HG03354 (cell line): ENCODE measurements around the gene ADAMTS6.

ENCODE experiments used
- ATAC-seq: cut with Tn5 transposase; IDR thresholded peaks from one replicate; pipeline ENCODE4 v1.9.1; 2021; ENCODE audit warnings: mild to moderate bottlenecking; ENCODE audit not compliant: unreplicated experiment, poor library complexity, severe bottlenecking

The ADAMTS6 gene

DNA sequence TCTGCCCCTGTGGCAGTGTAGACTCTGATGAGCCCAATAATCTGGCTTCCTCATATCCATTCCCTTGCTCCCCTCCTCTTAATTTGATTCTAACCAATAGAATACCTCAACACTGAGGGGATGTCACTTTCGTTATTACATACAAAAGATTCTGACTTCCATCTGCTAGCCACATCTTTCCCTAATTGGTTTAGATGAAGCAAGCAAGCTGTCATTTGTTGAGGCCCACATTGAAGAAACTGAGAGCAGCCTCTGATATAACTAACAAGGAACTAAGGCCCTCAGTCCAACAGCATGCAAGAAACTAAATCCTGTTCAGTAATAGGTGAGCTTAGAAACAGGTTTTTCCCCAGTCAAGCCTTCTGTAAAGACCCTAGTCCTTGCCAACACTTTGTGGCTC is 5.8 kb downstream of the ADAMTS6 start:
- no peak for ATAC-seq

DNA sequence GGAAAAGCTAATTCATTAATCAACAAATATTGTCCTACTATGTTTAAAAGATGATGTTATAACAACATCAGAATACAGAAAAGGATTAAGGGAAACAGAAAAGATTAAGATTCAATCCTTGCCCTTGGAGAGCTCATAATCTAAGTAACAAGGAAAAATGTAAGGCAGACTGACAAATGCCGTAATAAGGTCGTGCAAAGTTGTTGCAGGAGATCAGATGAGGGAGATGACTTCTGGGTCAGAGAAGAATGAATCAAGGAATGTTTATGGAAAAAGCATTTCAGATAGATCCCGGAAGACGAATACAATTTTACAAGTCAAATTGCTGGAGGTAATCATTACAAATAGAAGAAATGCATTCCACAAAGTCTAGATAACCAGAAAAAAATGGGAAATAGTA is 6.4 kb downstream of the ADAMTS6 start:
- ATAC-seq, result no peak

DNA sequence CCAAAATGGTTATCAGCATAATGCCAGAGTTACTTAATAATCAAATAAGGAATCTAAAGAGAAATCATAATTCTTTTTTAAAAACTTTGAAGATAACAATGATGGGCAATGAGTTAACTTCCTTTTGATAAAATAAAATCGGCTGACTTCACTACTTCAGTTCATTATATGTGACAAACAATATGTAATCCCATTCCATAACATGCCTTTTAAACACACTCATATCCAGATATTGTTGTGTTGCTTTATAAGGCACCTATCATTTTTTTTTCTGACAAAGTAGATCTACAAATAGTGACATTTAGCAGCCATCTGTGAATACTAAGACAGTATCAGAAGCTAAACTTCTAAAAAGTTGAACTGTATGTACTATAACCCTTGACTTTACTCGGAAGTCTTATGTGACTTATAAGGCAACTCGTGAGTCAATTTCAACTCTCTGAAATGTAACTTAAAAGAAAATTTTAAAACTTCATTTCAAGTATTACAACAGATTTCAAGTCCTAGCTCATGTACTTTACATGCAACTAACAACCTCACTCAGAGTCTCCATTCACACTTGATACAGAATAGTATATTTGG is 7.5 kb downstream of the ADAMTS6 start:
- ATAC-seq, result no peak

DNA sequence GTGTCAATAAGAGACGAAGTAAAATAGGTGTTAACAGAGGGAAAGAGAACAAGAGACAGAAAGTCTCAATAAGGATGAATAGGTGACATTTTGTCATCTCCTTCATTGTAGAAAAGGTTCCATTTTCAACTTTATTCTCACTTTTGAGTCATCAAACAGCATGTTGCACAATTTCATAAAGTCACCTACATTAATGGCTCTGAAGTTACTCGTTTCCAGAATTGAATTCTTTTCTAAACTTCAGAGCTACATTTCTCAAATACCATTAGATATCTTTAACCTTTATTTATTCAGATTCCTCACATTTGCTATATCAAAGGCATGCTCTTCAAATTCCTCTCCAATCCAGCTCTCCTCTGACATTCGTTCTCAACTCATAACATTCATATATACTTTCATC is 13.1 kb downstream of the ADAMTS6 start:
- ATAC-seq, result no peak

DNA sequence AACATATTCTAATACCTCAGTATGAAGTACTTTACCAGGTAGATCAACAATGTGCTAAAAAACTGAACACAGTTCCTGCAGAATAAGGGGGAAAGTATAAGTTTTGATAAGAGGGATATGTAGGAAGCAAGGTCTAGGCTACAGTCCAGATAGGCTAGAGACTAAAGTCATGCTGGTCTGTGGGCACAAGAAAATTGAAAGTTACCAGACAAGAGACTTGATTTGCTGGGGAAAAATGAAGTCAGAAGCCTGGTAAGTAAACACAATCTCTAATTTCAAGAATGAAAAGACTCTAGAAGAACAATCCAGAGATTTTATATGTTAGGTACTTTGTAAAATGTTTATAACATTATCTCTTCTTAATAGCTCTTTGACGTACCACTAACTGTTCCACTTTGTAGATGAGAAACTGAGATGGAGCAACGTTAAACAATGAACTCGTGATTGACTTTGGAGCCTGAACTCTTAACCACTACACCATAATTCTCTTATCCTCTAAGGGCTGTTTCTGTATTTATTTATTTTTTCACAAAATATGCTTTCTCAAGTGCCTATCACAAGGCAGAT is 19.5 kb downstream of the ADAMTS6 start:
- ATAC-seq, result no peak

DNA sequence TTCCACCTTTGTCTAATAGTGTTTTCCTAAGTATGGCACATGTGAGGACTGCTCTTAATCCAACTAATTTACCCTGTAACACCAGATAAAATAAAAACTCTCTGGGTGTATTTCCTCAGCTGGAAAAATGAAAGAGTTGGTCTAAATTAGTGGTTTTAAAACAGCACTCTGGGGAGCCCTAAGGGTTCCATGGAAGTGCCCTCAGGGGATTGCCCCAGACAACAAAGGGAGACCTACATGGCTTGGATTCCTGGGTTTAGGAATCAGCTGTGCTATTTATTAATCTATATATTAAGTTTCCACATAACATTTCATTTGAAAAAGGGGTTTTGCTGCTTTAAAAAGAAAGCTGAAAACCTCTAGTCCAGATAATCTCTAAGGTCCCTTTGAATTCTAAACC is 20.2 kb downstream of the ADAMTS6 start:
- no peak for ATAC-seq

DNA sequence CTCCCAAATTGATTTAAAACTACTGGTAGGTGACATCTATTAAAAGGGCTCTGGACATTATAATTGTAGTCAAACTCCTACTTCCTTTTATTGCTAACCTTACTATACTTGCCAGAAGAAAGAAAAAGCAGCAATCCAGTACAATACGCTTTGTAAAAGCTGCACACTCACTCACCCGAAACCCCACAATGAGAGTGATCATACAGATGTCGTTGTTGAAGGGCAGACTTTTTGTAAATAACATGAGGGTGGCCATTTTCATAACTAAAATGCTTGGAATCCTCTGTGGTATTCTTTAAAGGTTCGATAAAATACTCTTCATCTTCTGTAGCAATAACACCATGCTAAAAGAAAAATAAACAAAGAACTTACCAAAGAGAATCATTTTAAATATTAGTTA is 21.7 kb downstream of the ADAMTS6 start:
- no peak for ATAC-seq

DNA sequence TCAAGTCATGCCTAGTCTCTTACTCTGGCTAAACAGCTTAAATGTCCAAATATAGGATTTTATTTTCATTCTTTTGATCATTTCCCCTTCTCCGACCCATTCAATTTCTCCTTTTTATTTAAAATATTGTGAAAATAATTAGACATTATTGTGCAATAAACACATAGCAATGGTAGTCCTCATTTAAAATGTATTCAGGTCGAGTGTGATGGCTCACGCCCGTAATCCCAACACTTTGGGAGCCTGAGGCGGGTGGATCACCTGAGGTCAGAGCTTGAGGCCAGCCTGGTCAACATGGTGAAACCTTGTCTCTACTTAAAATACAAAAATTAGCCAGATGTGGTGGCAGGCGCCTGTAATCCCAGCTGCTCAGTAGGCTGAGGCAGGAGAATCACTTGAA is 26.7 kb downstream of the ADAMTS6 start:
- no peak for ATAC-seq

DNA sequence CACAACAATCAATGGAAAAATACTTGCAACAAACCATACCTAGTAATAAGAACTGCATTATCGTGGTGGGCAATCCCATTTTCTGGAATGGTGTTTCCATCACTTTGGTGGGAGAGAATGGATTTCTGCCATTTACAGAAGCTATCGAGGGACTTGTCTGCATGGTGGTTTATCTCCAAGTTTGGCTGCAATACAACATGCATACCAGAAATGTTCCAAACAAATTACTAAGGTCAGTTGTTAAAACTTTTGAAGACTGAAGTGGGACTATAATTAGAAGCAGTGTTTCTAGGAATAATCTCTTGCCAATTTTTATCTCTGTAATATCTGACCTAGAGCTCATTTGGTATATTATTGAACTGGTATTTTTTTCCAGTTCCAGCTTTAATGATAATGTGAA is 30.3 kb downstream of the ADAMTS6 start:
- ATAC-seq, result no peak

DNA sequence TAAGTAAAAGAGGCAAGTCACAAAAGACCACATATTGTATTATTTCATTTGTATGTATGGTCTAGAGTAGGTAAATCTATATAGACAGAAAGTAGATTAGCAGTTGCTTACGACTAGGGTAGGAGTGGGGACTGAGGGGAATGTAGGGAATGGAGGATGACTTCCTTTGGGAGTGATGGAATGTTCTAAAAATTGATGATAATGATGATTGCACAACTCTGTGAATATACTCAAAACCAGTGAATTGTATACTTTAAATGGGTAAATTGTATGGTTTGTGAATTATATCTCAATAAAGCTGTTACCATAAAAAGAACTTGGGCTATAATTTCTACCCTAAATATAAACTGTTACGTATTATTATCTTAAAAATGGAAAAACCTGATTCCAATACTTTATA is 35.0 kb downstream of the ADAMTS6 start:
- no peak for ATAC-seq

DNA sequence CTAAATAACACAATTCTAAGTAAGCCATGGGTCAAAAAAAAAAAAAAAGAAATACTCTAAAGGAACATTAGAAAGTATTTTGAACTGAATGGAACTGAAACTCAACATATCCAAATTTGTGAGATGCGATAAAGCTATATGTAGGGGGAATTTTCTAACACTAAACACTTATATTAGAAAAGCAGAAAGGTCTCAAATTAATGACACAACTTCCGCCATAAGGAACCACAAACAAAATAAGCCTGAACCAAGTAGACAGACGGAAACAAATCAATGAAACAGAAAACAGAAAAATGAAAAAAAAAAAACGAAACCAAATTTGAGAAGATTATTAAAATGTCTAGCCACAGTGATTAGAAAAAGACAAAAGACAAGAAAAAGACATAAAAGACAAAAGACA is 39.9 kb downstream of the ADAMTS6 start:
- no peak for ATAC-seq

DNA sequence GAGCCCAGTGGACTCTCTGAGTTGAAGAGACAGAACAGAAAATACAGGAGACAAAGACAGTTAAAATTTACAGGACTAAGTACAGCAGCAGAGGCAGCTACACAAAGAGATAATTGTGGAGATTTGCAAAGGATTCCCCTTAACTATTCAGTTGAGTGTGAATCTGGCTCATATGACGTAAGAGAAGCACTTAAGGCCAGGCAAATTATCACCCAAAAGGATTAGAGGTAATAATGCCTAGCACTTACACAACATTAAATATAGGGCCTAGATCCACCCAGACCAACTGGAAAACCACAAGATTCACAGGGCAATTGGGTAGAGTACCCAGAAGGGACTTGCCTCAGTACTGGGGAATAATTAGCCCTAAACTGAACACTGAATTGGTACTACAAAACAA is 41.3 kb downstream of the ADAMTS6 start:
- ATAC-seq, result no peak

DNA sequence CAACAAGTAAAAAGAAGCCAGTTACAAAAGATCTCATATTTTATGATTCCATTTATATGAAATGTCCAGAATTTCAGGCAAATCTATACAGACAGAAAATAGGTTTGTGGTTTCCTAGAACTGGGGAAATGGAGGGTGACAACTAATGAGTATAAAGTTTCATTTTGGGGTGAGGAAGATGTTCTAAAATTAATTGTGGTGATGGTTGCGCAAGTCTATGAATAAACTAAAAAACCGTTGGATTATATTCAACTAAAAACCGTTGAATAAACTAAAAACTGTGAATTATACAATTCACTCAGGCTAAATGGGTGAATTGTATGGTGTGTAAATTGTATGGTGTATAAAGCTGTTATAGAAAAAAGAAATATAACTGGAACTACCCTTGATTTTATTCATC is 47.6 kb downstream of the ADAMTS6 start:
- no peak for ATAC-seq

DNA sequence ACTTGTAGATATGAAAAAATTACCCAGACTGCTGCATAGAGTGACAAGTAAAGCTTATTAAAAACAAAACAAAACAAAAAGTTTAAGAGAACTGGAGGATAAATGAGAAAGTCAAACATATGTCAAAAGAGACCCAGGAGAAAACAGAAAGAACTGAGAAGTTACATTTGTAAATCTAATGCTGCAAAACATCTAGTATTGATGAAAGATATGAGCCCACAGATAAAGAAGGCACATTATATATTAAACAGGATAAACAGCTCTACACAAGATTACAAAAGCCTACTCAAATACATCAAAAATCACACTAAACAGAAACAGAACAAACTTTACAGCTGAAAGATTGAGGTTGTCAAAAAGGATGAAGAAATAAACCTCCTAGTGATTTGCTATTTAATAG is 55.1 kb downstream of the ADAMTS6 start:
- ATAC-seq, result no peak

DNA sequence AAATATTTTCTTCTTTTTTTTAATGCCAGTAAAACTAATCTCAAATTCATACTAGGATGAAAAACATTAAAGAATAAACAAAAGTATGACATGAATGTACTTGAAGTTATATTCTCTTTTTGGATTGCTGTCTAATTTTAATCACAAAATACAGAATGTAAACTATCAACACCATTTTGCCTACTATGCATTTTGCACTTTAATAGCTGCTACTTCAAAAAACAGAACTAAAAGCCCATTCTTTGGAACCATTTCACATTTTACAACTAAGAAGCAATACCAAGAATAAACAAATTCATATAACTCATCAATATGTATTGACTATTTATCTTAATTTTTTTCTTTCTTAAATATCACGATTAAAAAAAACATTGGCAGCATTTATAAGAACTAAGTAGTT is 58.1 kb downstream of the ADAMTS6 start:
- no peak for ATAC-seq

DNA sequence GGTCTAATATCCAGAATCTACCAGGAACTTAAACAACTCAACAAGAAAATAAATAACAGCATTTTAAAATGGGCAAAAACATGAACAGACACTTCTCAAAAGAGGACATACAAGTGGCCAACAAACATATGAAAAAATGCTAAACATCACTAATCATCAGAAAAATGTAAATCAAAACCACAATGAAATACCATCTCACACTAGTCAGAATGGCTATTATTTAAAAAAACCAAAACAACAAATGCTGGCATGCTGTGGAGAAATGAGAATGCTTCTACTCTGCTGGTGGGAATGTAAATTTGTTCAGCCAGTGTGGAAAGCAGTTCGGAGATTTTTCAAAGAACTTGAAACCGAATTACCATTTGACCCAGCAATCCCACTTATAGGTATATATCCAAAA is 63.1 kb downstream of the ADAMTS6 start:
- no peak for ATAC-seq

DNA sequence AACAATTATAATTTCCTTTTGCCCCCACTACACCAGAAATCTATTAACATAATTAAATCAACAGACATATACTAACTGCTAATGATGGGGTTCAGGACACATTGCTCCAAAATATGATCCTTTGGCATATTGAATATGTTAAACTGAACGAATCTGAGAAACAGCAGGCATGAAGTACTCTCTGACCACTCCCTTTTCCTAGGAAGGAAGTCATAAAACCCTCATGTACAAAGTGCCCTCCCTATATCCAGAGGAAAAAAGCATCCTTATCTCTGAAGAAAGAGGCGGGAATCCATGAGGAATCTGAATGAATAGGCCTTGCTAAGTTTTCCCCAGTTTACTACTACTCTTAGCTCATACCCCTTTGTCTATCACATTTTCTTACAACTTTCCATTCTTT is 67.9 kb downstream of the ADAMTS6 start:
- no peak for ATAC-seq

DNA sequence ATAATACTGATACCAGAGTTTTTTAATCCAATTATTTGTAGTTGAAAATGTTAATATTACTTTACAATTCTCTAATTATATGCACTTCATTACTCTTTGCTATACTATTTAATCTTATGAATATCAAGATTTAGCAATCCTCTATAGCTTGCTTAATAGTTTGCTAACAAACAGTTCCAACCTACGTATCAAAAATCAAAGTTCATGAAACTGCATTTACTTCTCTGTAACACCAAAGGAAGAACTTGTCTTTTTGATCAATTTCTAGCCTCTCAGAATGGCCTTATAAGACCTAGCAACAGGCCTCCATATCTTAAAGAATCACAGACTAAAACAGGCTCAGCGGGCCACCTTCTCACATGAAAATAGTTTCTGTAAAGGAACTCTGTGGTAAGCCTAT is 68.9 kb downstream of the ADAMTS6 start:
- ATAC-seq, result no peak

DNA sequence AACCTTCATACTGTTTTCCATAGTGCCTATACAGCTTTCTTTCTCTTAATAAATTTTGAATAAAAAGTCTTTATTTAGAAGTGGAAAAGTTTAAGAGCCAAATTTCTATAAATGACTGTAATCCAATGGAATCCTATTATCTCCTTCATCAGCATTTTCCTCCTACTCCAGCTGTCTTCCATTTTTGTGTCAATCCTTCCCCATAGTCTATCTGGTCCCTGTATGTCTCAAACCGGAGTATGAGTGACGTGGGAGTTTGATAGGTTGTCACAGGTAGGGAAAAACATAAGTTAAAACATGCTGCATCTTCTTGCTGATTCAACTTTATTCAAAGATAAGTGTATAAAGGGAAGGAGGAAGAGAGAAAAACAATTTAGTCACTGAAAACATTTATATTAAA is 70.4 kb downstream of the ADAMTS6 start:
- ATAC-seq, result no peak

DNA sequence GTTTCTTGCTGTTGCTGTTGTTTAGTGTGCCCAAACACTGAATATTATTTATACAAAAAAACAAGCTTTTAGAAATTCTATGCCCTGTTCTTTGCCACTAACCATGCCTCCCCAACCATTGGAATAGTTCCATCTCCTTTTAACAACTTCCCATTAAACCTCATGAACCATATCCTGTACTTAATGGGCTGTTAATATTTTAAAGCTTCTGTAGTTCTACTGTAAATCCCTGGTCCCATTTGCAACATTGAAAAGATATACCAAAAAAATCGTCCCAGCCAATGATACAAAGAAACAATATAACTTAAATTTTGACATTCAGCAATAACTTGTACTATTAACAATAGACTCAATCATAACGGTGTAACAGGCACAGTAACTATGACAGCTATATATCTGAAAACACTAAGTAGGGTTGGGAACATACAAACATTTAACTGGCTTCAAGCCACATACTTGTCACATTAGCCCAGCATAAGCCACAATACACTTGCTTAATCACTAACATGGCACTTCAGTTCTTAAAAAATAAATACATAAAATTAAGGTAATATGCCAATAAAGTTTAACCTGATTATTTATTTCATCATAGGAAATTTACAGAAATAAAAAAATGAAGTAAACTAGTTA is 86.1 kb downstream of the ADAMTS6 start:
- ATAC-seq, result no peak

DNA sequence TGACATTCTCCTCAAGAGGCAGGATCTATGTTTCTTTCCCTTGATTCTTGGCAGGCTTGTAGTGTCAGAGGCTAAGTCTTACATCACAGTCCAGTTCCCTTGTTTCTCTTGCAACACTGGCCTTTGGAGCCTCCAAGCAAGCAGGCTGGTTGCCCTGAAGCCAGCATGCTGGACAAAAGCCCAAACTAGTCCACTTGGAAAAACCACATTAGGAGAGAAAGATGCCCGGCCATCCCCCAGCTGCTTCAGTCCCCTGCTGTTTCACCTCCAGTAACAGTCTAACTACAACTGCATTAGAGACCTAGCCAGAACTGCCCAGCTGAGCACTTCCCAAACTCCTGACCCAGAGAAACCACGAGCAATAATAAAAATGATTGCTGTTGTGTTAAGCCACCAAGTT is 87.6 kb downstream of the ADAMTS6 start:
- ATAC-seq, result no peak

DNA sequence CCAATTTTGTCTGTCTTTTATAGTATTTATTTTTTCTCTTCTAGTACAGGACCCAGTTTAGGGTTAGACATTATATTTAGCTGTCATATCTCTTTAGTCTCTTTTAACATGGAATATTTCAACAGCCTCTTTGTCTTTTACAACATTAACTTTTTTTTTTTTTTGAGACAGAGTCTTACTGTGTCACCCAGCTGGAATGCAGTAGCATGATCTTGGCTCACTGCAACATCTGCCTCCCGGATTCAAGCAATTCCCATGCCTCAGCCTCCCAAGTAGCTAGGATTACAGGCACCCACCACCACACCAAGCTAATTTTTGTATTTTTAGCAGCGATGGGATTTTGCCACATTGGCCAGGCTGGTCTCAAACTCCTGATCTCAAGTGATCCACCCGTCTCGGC is 90.1 kb downstream of the ADAMTS6 start:
- ATAC-seq, result no peak
